IPS-NIHi7 (cell line): Measurements from ENCODE around the gene MORC3.

Experiments
- DNase-seq: peaks from one replicate; pipeline ENCODE4 v3.0.0; 2012; ENCODE audit warnings: mixed read lengths; ENCODE audit errors: extremely low spot score

Gene MORC3

DNA sequence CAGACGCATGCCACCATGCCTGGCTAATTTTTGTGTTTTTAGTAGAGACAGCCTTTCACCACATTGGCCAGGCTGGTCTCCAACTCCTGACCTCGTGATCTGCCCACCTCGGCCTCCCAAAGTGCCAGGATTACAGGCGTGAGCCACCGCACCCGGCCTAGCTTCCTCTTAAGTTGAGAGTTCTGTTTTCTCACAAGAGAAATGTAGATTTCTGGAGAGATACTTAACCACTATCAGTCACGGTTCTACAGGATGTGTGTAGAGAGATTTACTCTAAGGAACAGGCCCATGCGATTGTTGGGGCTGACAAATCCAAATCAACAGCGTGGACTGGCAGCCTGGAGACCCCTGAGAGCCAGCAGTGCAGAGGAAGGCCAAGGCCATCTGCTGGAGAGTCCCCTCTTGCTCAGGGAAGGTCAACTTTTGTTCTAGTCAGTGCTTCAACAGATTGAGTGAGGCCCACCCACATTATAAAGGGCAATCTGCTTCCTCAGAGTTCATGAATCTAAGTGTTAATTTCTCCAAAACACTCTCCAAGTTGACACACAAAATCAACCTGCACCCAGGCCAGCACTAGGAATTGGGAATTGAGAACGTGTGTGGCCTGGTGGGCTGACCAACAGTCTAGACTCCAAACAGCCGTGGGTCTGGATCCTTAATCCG is 103.9 kb downstream of the MORC3 start:
- DNase-seq = no peak

DNA sequence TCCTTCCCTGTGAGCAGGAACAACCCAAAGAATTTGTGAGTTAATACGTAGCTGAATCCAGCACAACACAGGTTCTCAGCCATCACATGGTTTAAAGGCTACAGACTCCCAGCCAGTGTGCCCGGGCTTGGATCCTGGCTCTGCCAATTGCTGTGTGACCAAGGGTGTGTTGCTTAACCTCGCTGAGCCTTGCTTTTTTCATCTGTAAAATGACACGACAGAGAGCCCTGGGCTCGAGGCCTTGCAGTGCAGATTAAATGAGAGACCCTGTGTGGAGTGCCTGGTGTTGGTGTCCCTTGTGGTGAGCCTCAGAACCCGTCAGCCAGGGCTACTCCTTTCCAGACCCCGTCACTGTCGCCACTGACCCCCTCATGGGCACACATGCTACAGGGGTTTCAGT is 104.6 kb downstream of the MORC3 start:
- no peak for DNase-seq

DNA sequence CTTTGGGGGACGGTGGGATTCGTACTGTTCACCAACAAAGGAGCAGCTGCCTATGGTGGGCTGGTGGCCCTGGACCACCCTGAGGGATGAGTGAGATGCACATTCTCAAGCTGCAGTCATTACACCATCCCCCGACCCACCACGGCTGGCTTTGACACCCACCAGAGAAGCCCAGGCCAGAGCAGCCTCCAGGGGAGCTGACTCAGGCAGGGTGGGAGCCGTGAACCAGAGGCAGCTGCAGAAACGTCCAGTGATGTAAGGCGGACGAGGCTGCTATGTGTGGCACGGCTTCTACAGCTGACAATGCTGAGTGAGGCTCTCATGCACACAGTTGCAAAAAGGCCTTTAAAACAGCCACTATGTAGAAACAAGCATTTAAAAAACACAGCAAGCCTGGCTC is 105.3 kb downstream of the MORC3 start:
- DNase-seq = no peak
